GM23338 (cell line): ENCODE measurements around the gene TRPC4. TPM values are rescaled to one million over a fixed set of nuclear protein-coding genes. Genes with fewer than 3 reads are reported as not detected.
A peak's percentile ranks its signal among the peaks of the same experiment; 100 is the strongest.

Experiments used
- ATAC-seq: fragments of 200-7000 bp; cut with Tn5 transposase; 3 replicates; pipeline ENCODE4 v1.9.1; 2020
- DNase-seq: peaks from one replicate; pipeline ENCODE4 v3.0.0-alpha.2; 2015; ENCODE audit warnings: low spot score
- H2AFZ ChIP-seq: fragments of 200-600 bp; sonication (generic); 2 replicates; pipeline ENCODE4 v1.8.0; 2016; ENCODE audit warnings: antibody characterized with exemption, mild to moderate bottlenecking, moderate library complexity
- H3F3A ChIP-seq: fragments of 200-600 bp; sonication (generic); replicated peaks from 2 replicates; pipeline ENCODE4 v1.8.0; 2017; ENCODE audit warnings: antibody characterized with exemption, mixed run types, low read depth
- H3K27ac ChIP-seq: fragments of 200-600 bp; sonication (generic); 2 replicates; pipeline ENCODE4 v1.6.1; 2016; ENCODE audit warnings: low read depth
- H3K27me3 ChIP-seq: fragments of 200-600 bp; sonication (generic); 2 replicates; pipeline ENCODE4 v1.8.0; 2016; ENCODE audit warnings: mild to moderate bottlenecking, mixed run types, moderate library complexity; ENCODE audit not compliant: insufficient read depth
- H3K36me3 ChIP-seq: fragments of 200-600 bp; sonication (generic); 2 replicates; pipeline ENCODE4 v1.8.0; 2016; ENCODE audit warnings: mild to moderate bottlenecking; ENCODE audit not compliant: insufficient read depth
- H3K4me1 ChIP-seq: fragments of 200-600 bp; sonication (generic); 2 replicates; pipeline ENCODE4 v1.8.0; 2016; ENCODE audit warnings: mild to moderate bottlenecking, moderate library complexity; ENCODE audit not compliant: insufficient read depth
- H3K4me2 ChIP-seq: fragments of 200-600 bp; sonication (generic); 2 replicates; pipeline ENCODE4 v1.7.1; 2017; ENCODE audit warnings: mixed run types
- H3K4me3 ChIP-seq: fragments of 200-600 bp; sonication (generic); 2 replicates; pipeline ENCODE4 v1.6.1; 2016; ENCODE audit warnings: mixed run types
- H3K79me2 ChIP-seq: fragments of 200-600 bp; sonication (generic); replicated peaks from 2 replicates; pipeline ENCODE4 v1.8.0; 2017; ENCODE audit warnings: mild to moderate bottlenecking; ENCODE audit not compliant: insufficient read depth
- H3K9me2 ChIP-seq: fragments of 200-600 bp; sonication (generic); 2 replicates; pipeline ENCODE4 v1.8.0; 2017; ENCODE audit not compliant: insufficient read depth
- H4K20me1 ChIP-seq: fragments of 200-600 bp; sonication (generic); replicated peaks from 2 replicates; pipeline ENCODE4 v1.8.0; 2017; ENCODE audit warnings: mild to moderate bottlenecking; ENCODE audit not compliant: insufficient read depth
- H3K27ac Mint-ChIP-seq: 2 replicates; pipeline ENCODE4 v1.8.0; 2020; ENCODE audit warnings: inconsistent platforms, mild to moderate bottlenecking, moderate library complexity, mixed read lengths
- H3K27me3 Mint-ChIP-seq: 3 replicates; pipeline ENCODE4 v1.8.0; 2022; ENCODE audit warnings: low read depth, mild to moderate bottlenecking, moderate library complexity, mixed read lengths, inconsistent platforms; ENCODE audit not compliant: insufficient read depth, poor library complexity
- H3K36me3 Mint-ChIP-seq: 3 replicates; pipeline ENCODE4 v1.8.0; 2021; ENCODE audit warnings: low read depth, mild to moderate bottlenecking, inconsistent platforms, moderate library complexity, mixed read lengths
- H3K4me1 Mint-ChIP-seq: 3 replicates; pipeline ENCODE4 v1.8.0; 2020; ENCODE audit warnings: mild to moderate bottlenecking, inconsistent platforms, mixed read lengths
- H3K4me3 Mint-ChIP-seq: 3 replicates; pipeline ENCODE4 v1.8.0; 2021; ENCODE audit warnings: moderate library complexity, mild to moderate bottlenecking, inconsistent platforms, mixed read lengths
- H3K9me3 Mint-ChIP-seq: 3 replicates; pipeline ENCODE4 v1.8.0; 2020; ENCODE audit warnings: moderate library complexity, mild to moderate bottlenecking, inconsistent platforms, mixed read lengths
- CREB1 ChIP-seq: fragments of 250-450 bp; sonication (Bioruptor Pico); IDR thresholded peaks from 2 replicates; pipeline ENCODE4 v1.5.0; 2020; ENCODE audit warnings: low read depth, mild to moderate bottlenecking, moderate library complexity
- EZH2phosphoT487 ChIP-seq: fragments of 200-600 bp; sonication (generic); IDR thresholded peaks from one replicate; pipeline ENCODE4 v1.8.1; 2018; ENCODE audit warnings: antibody characterized with exemption; ENCODE audit not compliant: unreplicated experiment
- JUNB ChIP-seq: IDR thresholded peaks from one replicate; pipeline ENCODE4 v1.6.1; 2016; ENCODE audit warnings: antibody characterized with exemption; ENCODE audit not compliant: unreplicated experiment
- NANOG ChIP-seq: IDR thresholded peaks from 2 replicates; pipeline ENCODE4 v1.6.1; 2016; ENCODE audit warnings: antibody characterized with exemption, borderline replicate concordance
- ZNF114 ChIP-seq: fragments of 250-450 bp; sonication (Bioruptor Pico); IDR thresholded peaks from 2 replicates; pipeline ENCODE4 v1.5.0; 2020; ENCODE audit warnings: mild to moderate bottlenecking, moderate library complexity
- ZNF331 ChIP-seq: fragments of 250-450 bp; sonication (Bioruptor Pico); IDR thresholded peaks from 2 replicates; pipeline ENCODE4 v1.5.0; 2020; ENCODE audit warnings: low read depth, mild to moderate bottlenecking, moderate library complexity
- ZNF462 ChIP-seq: fragments of 250-450 bp; sonication (Bioruptor Pico); IDR thresholded peaks from 2 replicates; pipeline ENCODE4 v1.5.0; 2020; ENCODE audit warnings: mild to moderate bottlenecking, moderate library complexity
- polyA plus RNA-seq: library from polyadenylated mRNA; unstranded; fragments of >200 nt; fragmentation: Nextera tagmentation; extraction: Ambion mirVana; gene quantifications from 2 replicates; pipeline ENCODE4 v1.2.1, GENCODE V29; 2016
- total RNA-seq: library from RNA; depleted of rRNA; stranded (reverse); fragments of >200 nt; shearing (Covaris generic); gene quantifications from 2 replicates; pipeline ENCODE4 v1.2.3, GENCODE V29; 2014

The TRPC4 gene
- total and polyA plus RNA-seq, 2 experiments from 2014 or later = 1.1 to 2.1 TPM

DNA sequence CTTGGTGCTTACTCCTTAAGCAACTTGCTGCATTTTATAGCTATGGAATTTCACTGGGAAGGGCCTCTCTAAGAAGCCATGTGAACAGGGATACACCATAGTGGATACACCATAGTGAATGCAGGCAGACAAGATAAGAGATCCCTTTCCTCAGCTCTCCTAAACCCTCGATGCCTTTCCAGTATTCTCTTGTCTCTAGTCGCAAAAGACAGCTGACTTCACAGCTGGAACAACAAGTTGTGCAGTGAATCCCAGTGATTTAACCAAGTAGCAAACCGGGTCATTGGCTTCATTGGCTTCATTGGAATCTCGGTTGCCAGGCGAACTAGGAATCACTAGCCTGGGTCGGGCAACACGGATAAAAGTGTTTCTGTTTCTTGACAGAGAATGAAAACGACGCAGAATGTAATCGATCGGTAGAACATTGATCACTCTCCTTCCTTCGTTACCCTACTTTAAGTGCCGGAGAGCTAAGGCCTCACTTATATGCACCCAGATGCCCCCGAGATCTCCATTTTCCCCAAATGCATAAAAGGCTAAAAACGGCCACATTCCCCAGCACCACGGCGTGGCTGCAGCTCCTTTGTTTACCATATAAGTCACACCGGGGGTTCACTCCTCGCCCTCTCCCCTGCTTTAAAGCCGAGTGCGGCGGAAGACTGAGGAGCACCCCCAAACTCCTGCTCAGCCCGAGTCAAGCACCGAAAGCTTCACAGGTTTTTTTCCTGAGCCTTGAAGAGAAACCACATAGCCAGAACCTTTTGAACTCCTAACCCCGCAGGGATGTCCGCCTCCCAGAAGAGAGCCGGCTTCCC lies 674 bp downstream of the TRPC4 start:
- H3K9me2 ChIP-seq = no peaks in the 10 kb centered on the region
- peaks cover 10% of the 10 kb centered on the region for H3K27me3 Mint-ChIP-seq
- DNase-seq (peak; percentile 59), ATAC-seq (peak; percentile 44)
- H3F3A ChIP-seq = no peaks in the 10 kb centered on the region
- peaks cover 28% of the 10 kb centered on the region for H3K27me3 ChIP-seq
- no peaks in the 10 kb centered on the region for H4K20me1 ChIP-seq
- peaks cover 3% of the 10 kb centered on the region; the same call in 1 of the 3 replicates for H3K9me3 Mint-ChIP-seq
- peak overlapping the region; percentile 74 for H3K4me3 ChIP-seq
- no peaks in the 10 kb centered on the region; the same call in 1 of the 2 replicates for H3K79me2 ChIP-seq
- H3K4me3 Mint-ChIP-seq = peak overlapping the region; percentile 86
- no peak overlapping the region for H3K27ac ChIP-seq
- peak overlapping the region; percentile 93 for H3K4me2 ChIP-seq
- peak overlapping the region; percentile 28 for H3K27ac Mint-ChIP-seq
- H3K4me1 ChIP-seq = peaks cover 13% of the 10 kb centered on the region
- no peaks in the 10 kb centered on the region; the same call in 2 of the 3 replicates for H3K36me3 Mint-ChIP-seq
- no peaks in the 10 kb centered on the region for H3K36me3 ChIP-seq
- peak overlapping the region; percentile 98 for H2AFZ ChIP-seq
- peaks cover 23% of the 10 kb centered on the region for H3K4me1 Mint-ChIP-seq
- TF ChIP-seq JUNB (no peak), NANOG (no peak)

GRCh38 chr13:37863708-37864107 lies 5.9 kb downstream of the TRPC4 start:
- no peaks in the 10 kb centered on the region for H4K20me1 ChIP-seq

More at GRCh38 chr13:37863708-37864107, 5.9 kb downstream of the TRPC4 start:
- Mint-ChIP-seq H3K36me3 (no peaks in the 10 kb centered on the region; the same call in 2 of the 3 replicates), H3K27me3 (peaks cover 5% of the 10 kb centered on the region), H3K4me3 (no peak overlapping the region), H3K27ac (no peak overlapping the region), H3K9me3 (no peaks in the 10 kb centered on the region), H3K4me1 (peaks cover 7% of the 10 kb centered on the region; the same call in 2 of the 3 replicates)
- TF ChIP-seq CREB1 = no peak
- no peak for TF ChIP-seq EZH2phosphoT487
- no peak for TF ChIP-seq ZNF462 (CRISPR knock-in tag)
- TF ChIP-seq ZNF114 (CRISPR knock-in tag) = no peak
- no peak for TF ChIP-seq ZNF331 (CRISPR knock-in tag)
- no peak overlapping the region for H3K4me2 ChIP-seq
- peaks cover 8% of the 10 kb centered on the region for H3K27me3 ChIP-seq
- no peak for ATAC-seq
- H3K36me3 ChIP-seq = no peaks in the 10 kb centered on the region
- no peak overlapping the region for H3K4me3 ChIP-seq
- no peak overlapping the region for H3K27ac ChIP-seq
- DNase-seq = no peak
- H3K4me1 ChIP-seq = peaks cover 7% of the 10 kb centered on the region
- H3F3A ChIP-seq = no peaks in the 10 kb centered on the region
- no peak overlapping the region for H2AFZ ChIP-seq
- H3K79me2 ChIP-seq = no peaks in the 10 kb centered on the region; the same call in 1 of the 2 replicates
- no peaks in the 10 kb centered on the region for H3K9me2 ChIP-seq
